K562 (cell line): Measurements from ENCODE around the gene WWP2. TPM values are rescaled to one million over a fixed set of nuclear protein-coding genes. Genes with fewer than 3 reads are reported as not detected.
A peak's percentile ranks its signal among the peaks of the same experiment; 100 is the strongest.

Experiments used
- ATAC-seq: fragments of 200-7000 bp; cut with Tn5 transposase; 3 replicates; pipeline ENCODE4 v1.9.1; 2020; ENCODE audit warnings: moderate library complexity
- BruUV-seq: library from RNA; stranded (reverse); fragments of 400-500 nt; replicated peaks from 2 replicates; lab custom pipeline; 2021; lab: Mats Ljungman, UMichigan
- CTCF ChIA-PET: fragments of 300-600 bp; formaldehyde crosslinking; extraction: SDS; loops from one replicate; lab custom pipeline; 2021; ENCODE audit warnings: low intra/inter-chr PET ratio; lab: Yijun Ruan, JAX
- POLR2A ChIA-PET: fragments of 300-600, 350-650 bp; sonication (Branson Sonifier 250); formaldehyde crosslinking; extraction: SDS; loops from one replicate; lab custom pipeline; 2021; ENCODE audit warnings: antibody characterized with exemption, inconsistent platforms; lab: Yijun Ruan, JAX
- DNase-seq, 4 experiments: peaks; one replicate each; pipeline versions ENCODE4 v3.0.0 to v3.0.0-alpha.2; 2011 to 2018; ENCODE audit warnings: low spot score in 3 of 4, mixed read lengths in 3 of 4; ENCODE audit errors: extremely low read depth in 1 of 4
- FAIRE-seq: peaks from 2 replicates; lab custom pipeline; 2011; peaks lifted over from hg19 to GRCh38; lab: Jason Lieb, UNC
- H2AFZ ChIP-seq: 2 replicates; pipeline ENCODE4 v1.6.0; 2011; ENCODE audit warnings: low read depth, low read length, control low read depth, inconsistent platforms
- H3K27ac ChIP-seq: fragments of 200-600 bp; 3 replicates; pipeline ENCODE4 v1.8.0; 2011; ENCODE audit warnings: low read depth, mild to moderate bottlenecking, control low read depth, inconsistent platforms, low read length, moderate library complexity, mixed read lengths; ENCODE audit errors: extremely low read depth
- H3K27me3 ChIP-seq, 2 experiments: fragments of 300-600 bp in 1 of 2; 2 replicates in 1 of 2; 3 replicates in 1 of 2; pipeline versions ENCODE4 v1.6.0 to v1.8.0; 2011; ENCODE audit warnings: inconsistent platforms in 2 of 2, low read length in 2 of 2, mild to moderate bottlenecking in 1 of 2, mixed read lengths in 1 of 2, moderate library complexity in 1 of 2; ENCODE audit not compliant: control insufficient read depth in 2 of 2, insufficient read depth in 2 of 2
- H3K36me3 ChIP-seq: fragments of 300-600 bp; 3 replicates; pipeline ENCODE4 v1.8.0; 2011; ENCODE audit warnings: mild to moderate bottlenecking, low read length, inconsistent platforms; ENCODE audit not compliant: control insufficient read depth, insufficient read depth
- H3K4me1 ChIP-seq, 2 experiments: fragments of 200-600 bp in 1 of 2; replicated peaks in 1 of 2; 2 replicates in 1 of 2; 3 replicates in 1 of 2; pipeline versions ENCODE4 v1.5.1 to v1.8.0; 2011; ENCODE audit warnings: inconsistent platforms in 2 of 2, low read length in 2 of 2, mild to moderate bottlenecking in 1 of 2, mixed read lengths in 1 of 2, moderate library complexity in 1 of 2; ENCODE audit not compliant: control insufficient read depth in 2 of 2, insufficient read depth in 2 of 2
- H3K4me2 ChIP-seq: 2 replicates; pipeline ENCODE4 v1.6.1; 2011; ENCODE audit warnings: low read length, control low read depth, inconsistent platforms, mixed read lengths; ENCODE audit not compliant: insufficient read depth
- H3K4me3 ChIP-seq: fragments of 200-600 bp; sonication (generic), shearing (Covaris generic); 2 replicates; pipeline ENCODE4 v1.5.1; 2016; ENCODE audit warnings: control low read depth, inconsistent platforms
- H3K79me2 ChIP-seq: fragments of 200-600 bp; 3 replicates; pipeline ENCODE4 v1.8.0; 2011; ENCODE audit warnings: low read length, inconsistent platforms; ENCODE audit not compliant: control insufficient read depth, insufficient read depth
- H3K9ac ChIP-seq, 2 experiments: 2 replicates each; pipeline versions ENCODE4 v1.6.0 to v1.6.1; 2011; ENCODE audit warnings: low read depth in 2 of 2, low read length in 2 of 2, control low read depth in 1 of 2, inconsistent platforms in 1 of 2, mild to moderate bottlenecking in 1 of 2, mixed read lengths in 1 of 2; ENCODE audit not compliant: insufficient read depth in 1 of 2
- H3K9me1 ChIP-seq: one replicate; pipeline ENCODE4 v1.6.0; 2011; ENCODE audit warnings: inconsistent platforms, mild to moderate bottlenecking, low read length, moderate library complexity; ENCODE audit not compliant: control insufficient read depth, insufficient read depth
- H3K9me3 ChIP-seq: replicated peaks from 2 replicates; pipeline ENCODE4 v1.5.1; 2011; ENCODE audit warnings: low read depth, low read length, inconsistent platforms; ENCODE audit not compliant: control insufficient read depth, insufficient read depth
- H4K20me1 ChIP-seq: replicated peaks from 2 replicates; pipeline ENCODE4 v1.6.1; 2011; ENCODE audit warnings: low read length, inconsistent platforms, mixed read lengths; ENCODE audit not compliant: control insufficient read depth, insufficient read depth
- WGBS: fragments of 100-300 bp; shearing (Covaris generic); methylation state at CpG from one replicate; pipeline ENCODE4 v1.1.6; 2016; ENCODE audit warnings: low coverage, mixed read lengths; ENCODE audit not compliant: insufficient coverage; ENCODE audit errors: missing lambda C conversion rate; 5-methylcytosine and 5-hydroxymethylcytosine counted together
- in situ Hi-C: fragments of 300-500 bp; cut with MboI; formaldehyde crosslinking; loops from 4 replicates; pipeline ENCODE4 v1.15.0; 2018; ENCODE audit warnings: inconsistent platforms, mixed read lengths
- intact Hi-C: fragments of 100-400 bp; cut with micrococcal nuclease; formaldehyde crosslinking; loops from 2 replicates; pipeline ENCODE4 v1.14.2; 2022
- polyA plus RNA-seq, 8 experiments: library from polyadenylated mRNA; depleted of rRNA in 4 of 8; stranded (reverse) in 5 of 8; unstranded in 3 of 8; fragments of >200 nt; fragmentation: Nextera tagmentation in 2 of 8; fragmentation: Illumina TruSeq in 1 of 8; extraction: Ambion mirVana in 2 of 8; extraction: Trizol in 1 of 8; gene quantifications; 2 replicates each; pipeline versions ENCODE4 v1.2.1 to v1.2.3, GENCODE V29; 2011 to 2014; ENCODE audit warnings: inconsistent platforms in 1 of 8, missing spikeins in 1 of 8
- total RNA-seq, 7 experiments: library from RNA; depleted of rRNA in 6 of 7; stranded (reverse); fragments of >200 nt in 6 of 7; fragmentation: Illumina TruSeq in 2 of 7; extraction: Trizol in 2 of 7; gene quantifications; 2 replicates each; pipeline versions ENCODE4 v1.2.1 to v1.2.3, GENCODE V29; 2011 to 2021; ENCODE audit warnings: low replicate concordance in 1 of 7
- TF ChIP-seq, protein P1 (sequence below): fragments of 250-450 bp; sonication (Bioruptor Pico); IDR thresholded peaks from 2 replicates; pipeline ENCODE4 v1.5.0; 2021; ENCODE audit warnings: mild to moderate bottlenecking, borderline replicate concordance
- TF ChIP-seq, protein P2 (sequence below), 2 experiments: fragments of 450-650 bp; formaldehyde crosslinking in 1 of 2; IDR thresholded peaks; 2 replicates each; pipeline versions ENCODE4 v1.4.0 to v1.6.1; 2014 to 2020; ENCODE audit warnings: mild to moderate bottlenecking in 2 of 2, borderline replicate concordance in 1 of 2, low read depth in 1 of 2

WWP2 gene
- total and polyA plus RNA-seq, 9 of the 15 experiments (the other 6 are each of a cell fraction or from before 2014, with no cell fraction given), result 1.9 to 34.4 (median 14.6) TPM

DNA sequence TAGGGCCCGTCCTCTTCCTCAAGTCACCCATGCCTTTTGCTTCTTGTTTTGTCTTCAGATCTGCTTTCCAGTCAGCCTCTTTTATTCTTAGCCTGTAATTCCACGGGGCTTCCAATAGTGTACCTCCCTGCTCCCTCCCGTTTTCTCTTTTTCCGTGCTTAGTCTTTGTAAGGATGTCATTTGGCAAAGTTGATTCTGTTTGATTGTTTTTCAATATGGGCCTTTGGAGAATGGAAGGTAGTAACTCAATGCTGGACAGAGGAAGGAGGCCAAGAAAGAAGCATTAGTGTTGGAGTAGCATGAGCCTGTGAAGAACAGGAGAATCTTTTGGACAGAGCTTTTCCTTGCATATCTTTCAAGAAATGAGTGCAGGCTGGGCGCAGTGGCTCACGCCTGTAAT lies 6.5 kb downstream of the WWP2 start:
- BruUV-seq, result no TSS peak

More for the DNA sequence above, 6.5 kb downstream of the WWP2 start:
- Histone ChIP-seq H3K4me1 (peaks cover 6 to 9% of the 10 kb centered on the region in 2 experiments; a peak in 4 of 5 replicates), H3K27me3 (no peaks in the 10 kb centered on the region), H3K9ac (no peak overlapping the region), H3K36me3 (no peaks in the 10 kb centered on the region), H3K9me1 (peaks cover 3% of the 10 kb centered on the region), H4K20me1 (0 out of 2 replicates have a peak, but pooled peaks cover 4% of the 10 kb centered on the region), H2AFZ (no peak overlapping the region), H3K9me3 (no peaks in the 10 kb centered on the region), H3K79me2 (peaks cover 41% of the 10 kb centered on the region), H3K4me3 (no peak overlapping the region), H3K4me2 (no peak overlapping the region), H3K27ac (no peak overlapping the region)
- ChIA-PET POLR2A (interaction anchor here (0.8 kb wide), 1 partner anchor 162 kb away, joined by 4 read pairs; no protein-coding TSS in a partner anchor), CTCF (no interaction called here)
- WGBS, result 81% methylated on average over 6 of the region's 6 CpGs
- in situ Hi-C loops (no loop called here), intact Hi-C loops (no loop called here)
- TF ChIP-seq, protein P1, sequence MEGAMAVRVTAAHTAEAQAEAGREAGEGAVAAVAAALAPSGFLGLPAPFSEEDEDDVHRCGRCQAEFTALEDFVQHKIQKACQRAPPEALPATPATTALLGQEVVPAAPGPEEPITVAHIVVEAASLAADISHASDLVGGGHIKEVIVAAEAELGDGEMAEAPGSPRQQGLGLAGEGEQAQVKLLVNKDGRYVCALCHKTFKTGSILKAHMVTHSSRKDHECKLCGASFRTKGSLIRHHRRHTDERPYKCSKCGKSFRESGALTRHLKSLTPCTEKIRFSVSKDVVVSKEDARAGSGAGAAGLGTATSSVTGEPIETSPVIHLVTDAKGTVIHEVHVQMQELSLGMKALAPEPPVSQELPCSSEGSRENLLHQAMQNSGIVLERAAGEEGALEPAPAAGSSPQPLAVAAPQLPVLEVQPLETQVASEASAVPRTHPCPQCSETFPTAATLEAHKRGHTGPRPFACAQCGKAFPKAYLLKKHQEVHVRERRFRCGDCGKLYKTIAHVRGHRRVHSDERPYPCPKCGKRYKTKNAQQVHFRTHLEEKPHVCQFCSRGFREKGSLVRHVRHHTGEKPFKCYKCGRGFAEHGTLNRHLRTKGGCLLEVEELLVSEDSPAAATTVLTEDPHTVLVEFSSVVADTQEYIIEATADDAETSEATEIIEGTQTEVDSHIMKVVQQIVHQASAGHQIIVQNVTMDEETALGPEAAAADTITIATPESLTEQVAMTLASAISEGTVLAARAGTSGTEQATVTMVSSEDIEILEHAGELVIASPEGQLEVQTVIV (CRISPR knock-in tag), result no peak
- TF ChIP-seq, protein P2, sequence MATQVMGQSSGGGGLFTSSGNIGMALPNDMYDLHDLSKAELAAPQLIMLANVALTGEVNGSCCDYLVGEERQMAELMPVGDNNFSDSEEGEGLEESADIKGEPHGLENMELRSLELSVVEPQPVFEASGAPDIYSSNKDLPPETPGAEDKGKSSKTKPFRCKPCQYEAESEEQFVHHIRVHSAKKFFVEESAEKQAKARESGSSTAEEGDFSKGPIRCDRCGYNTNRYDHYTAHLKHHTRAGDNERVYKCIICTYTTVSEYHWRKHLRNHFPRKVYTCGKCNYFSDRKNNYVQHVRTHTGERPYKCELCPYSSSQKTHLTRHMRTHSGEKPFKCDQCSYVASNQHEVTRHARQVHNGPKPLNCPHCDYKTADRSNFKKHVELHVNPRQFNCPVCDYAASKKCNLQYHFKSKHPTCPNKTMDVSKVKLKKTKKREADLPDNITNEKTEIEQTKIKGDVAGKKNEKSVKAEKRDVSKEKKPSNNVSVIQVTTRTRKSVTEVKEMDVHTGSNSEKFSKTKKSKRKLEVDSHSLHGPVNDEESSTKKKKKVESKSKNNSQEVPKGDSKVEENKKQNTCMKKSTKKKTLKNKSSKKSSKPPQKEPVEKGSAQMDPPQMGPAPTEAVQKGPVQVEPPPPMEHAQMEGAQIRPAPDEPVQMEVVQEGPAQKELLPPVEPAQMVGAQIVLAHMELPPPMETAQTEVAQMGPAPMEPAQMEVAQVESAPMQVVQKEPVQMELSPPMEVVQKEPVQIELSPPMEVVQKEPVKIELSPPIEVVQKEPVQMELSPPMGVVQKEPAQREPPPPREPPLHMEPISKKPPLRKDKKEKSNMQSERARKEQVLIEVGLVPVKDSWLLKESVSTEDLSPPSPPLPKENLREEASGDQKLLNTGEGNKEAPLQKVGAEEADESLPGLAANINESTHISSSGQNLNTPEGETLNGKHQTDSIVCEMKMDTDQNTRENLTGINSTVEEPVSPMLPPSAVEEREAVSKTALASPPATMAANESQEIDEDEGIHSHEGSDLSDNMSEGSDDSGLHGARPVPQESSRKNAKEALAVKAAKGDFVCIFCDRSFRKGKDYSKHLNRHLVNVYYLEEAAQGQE (IDR thresholded peaks at IDR 0.05; ENCODE audit: borderline replicate concordance), result peak; percentile 16; the same call in 1 of the 2 replicates
- TF ChIP-seq, protein P2 (CRISPR knock-in tag; IDR thresholded peaks at IDR 0.05; ENCODE audit: low read depth), result no peak
- DNase-seq (no peak), ATAC-seq (no peak), FAIRE-seq (no peak)
